ENCODE data around the gene OTUB1. TPM values are rescaled to one million over a fixed set of nuclear protein-coding genes. Genes with fewer than 3 reads are reported as not detected.
A peak's percentile ranks its signal among the peaks of the same experiment; 100 is the strongest.
"Not testable (repeated sequence)": the region's sequence is repeated elsewhere in the genome, so short reads cannot be mapped to it uniquely, and the experiment has no call there.

The OTUB1 gene
- total RNA-seq, 3 donors from 2014 or later = 98.0 to 103 (median 101) TPM

- Mint-ChIP-seq H3K36me3 (ENCODE audit: insufficient read depth) (no peaks in the 10 kb centered on the region), H3K9me3 (no peaks in the 10 kb centered on the region), H3K4me3 (no peak overlapping the region), H3K27me3 (ENCODE audit: low read depth) (no peaks in the 10 kb centered on the region), H3K4me1 (ENCODE audit: low read depth) (peaks cover 16% of the 10 kb centered on the region)
- DNase-seq (no peak), ATAC-seq (peak; percentile 57 to 59)
Measured at GRCh38 chr11:63961608-63962412, 24.4 kb upstream of the OTUB1 start.

- not testable (repeated sequence) for H3K9me3 Mint-ChIP-seq; H3K4me3 Mint-ChIP-seq; H3K36me3 Mint-ChIP-seq (ENCODE audit: insufficient read depth); DNase-seq; H3K27me3 Mint-ChIP-seq (ENCODE audit: low read depth); ATAC-seq
- peaks cover 14% of the 10 kb centered on the region for H3K4me1 Mint-ChIP-seq (ENCODE audit: low read depth)
Measured at GRCh38 chr11:63963895-63964294, 22.3 kb upstream of the OTUB1 start.

GRCh38 chr11:63966444-63966843, 19.8 kb upstream of the OTUB1 start:
- DNase-seq (no peak), ATAC-seq (no peak)
- H3K27me3 Mint-ChIP-seq (ENCODE audit: low read depth) = peaks cover 2% of the 10 kb centered on the region
- no peaks in the 10 kb centered on the region for H3K36me3 Mint-ChIP-seq (ENCODE audit: insufficient read depth)
- no peak overlapping the region for H3K4me3 Mint-ChIP-seq
- H3K4me1 Mint-ChIP-seq (ENCODE audit: low read depth) = peaks cover 5% of the 10 kb centered on the region
- no peaks in the 10 kb centered on the region for H3K9me3 Mint-ChIP-seq

- DNase-seq (no peak), ATAC-seq (no peak)
- H3K9me3 Mint-ChIP-seq = no peaks in the 10 kb centered on the region
- peaks cover 7% of the 10 kb centered on the region for H3K4me1 Mint-ChIP-seq (ENCODE audit: low read depth)
- no peak overlapping the region for H3K4me3 Mint-ChIP-seq
- H3K36me3 Mint-ChIP-seq (ENCODE audit: insufficient read depth) = peaks cover under 1% of the 10 kb centered on the region
- peaks cover 2% of the 10 kb centered on the region for H3K27me3 Mint-ChIP-seq (ENCODE audit: low read depth)
Measured at GRCh38 chr11:63969461-63969860, 16.8 kb upstream of the OTUB1 start.

- no peak overlapping the region for H3K4me3 Mint-ChIP-seq
- H3K9me3 Mint-ChIP-seq = no peaks in the 10 kb centered on the region
- H3K36me3 Mint-ChIP-seq (ENCODE audit: insufficient read depth) = peaks cover 4% of the 10 kb centered on the region
- ATAC-seq (no peak), DNase-seq (no peak)
- H3K27me3 Mint-ChIP-seq (ENCODE audit: low read depth) = peaks cover 2% of the 10 kb centered on the region
- H3K4me1 Mint-ChIP-seq (ENCODE audit: low read depth) = peaks cover 11% of the 10 kb centered on the region
Measured at GRCh38 chr11:63970902-63971301, 15.3 kb upstream of the OTUB1 start.

GRCh38 chr11:63973912-63974258, 12.4 kb upstream of the OTUB1 start:
- not testable (repeated sequence) for DNase-seq; ATAC-seq; H3K27me3 Mint-ChIP-seq (ENCODE audit: low read depth); H3K36me3 Mint-ChIP-seq (ENCODE audit: insufficient read depth); H3K9me3 Mint-ChIP-seq
- Mint-ChIP-seq H3K4me3 (peak overlapping the region; percentile 100), H3K4me1 (ENCODE audit: low read depth) (peaks cover 24% of the 10 kb centered on the region)

GRCh38 chr11:63974259-63975143, 11.7 kb upstream of the OTUB1 start, which contains the start of gene COX8A:
Gene COX8A (plus strand): TSS chr11:63974620. CDS start chr11:63974681, 61 bp downstream.
- Mint-ChIP-seq H3K9me3 (no peaks in the 10 kb centered on the region), H3K4me3 (peak within 1 kb of the TSS; percentile 100), H3K27me3 (ENCODE audit: low read depth) (peaks cover 2% of the 10 kb centered on the region), H3K36me3 (ENCODE audit: insufficient read depth) (peaks cover 8% of the 10 kb centered on the region), H3K4me1 (ENCODE audit: low read depth) (peaks cover 24% of the 10 kb centered on the region)
- ATAC-seq (peak; percentile 99), DNase-seq (peak; percentile 87)

GRCh38 chr11:63978551-63979239, 7.5 kb upstream of the OTUB1 start:
- DNase-seq (no peak), ATAC-seq (no peak)
- H3K27me3 Mint-ChIP-seq (ENCODE audit: low read depth) = no peaks in the 10 kb centered on the region
- H3K4me1 Mint-ChIP-seq (ENCODE audit: low read depth) = peaks cover 20% of the 10 kb centered on the region
- H3K9me3 Mint-ChIP-seq = no peaks in the 10 kb centered on the region
- H3K4me3 Mint-ChIP-seq = no peak overlapping the region
- peaks cover 8% of the 10 kb centered on the region for H3K36me3 Mint-ChIP-seq (ENCODE audit: insufficient read depth)

- Mint-ChIP-seq H3K36me3 (ENCODE audit: insufficient read depth) (peaks cover 8% of the 10 kb centered on the region), H3K4me1 (ENCODE audit: low read depth) (peaks cover 16% of the 10 kb centered on the region), H3K9me3 (no peaks in the 10 kb centered on the region), H3K4me3 (no peak overlapping the region), H3K27me3 (ENCODE audit: low read depth) (no peaks in the 10 kb centered on the region)
- DNase-seq (no peak), ATAC-seq (no peak)
Measured at GRCh38 chr11:63979426-63979825, 6.8 kb upstream of the OTUB1 start.

- peaks cover 15% of the 10 kb centered on the region for H3K36me3 Mint-ChIP-seq (ENCODE audit: insufficient read depth)
- H3K9me3 Mint-ChIP-seq = no peaks in the 10 kb centered on the region
- no peaks in the 10 kb centered on the region for H3K27me3 Mint-ChIP-seq (ENCODE audit: low read depth)
- H3K4me3 Mint-ChIP-seq = peak overlapping the region; percentile 98
- ATAC-seq (peak; percentile 83 to 86), DNase-seq (peak; percentile 46)
- peaks cover 28% of the 10 kb centered on the region for H3K4me1 Mint-ChIP-seq (ENCODE audit: low read depth)
Measured at GRCh38 chr11:63985812-63986155, 454 bp upstream of the OTUB1 start.

- DNase-seq (no peak), ATAC-seq (no peak)
- Mint-ChIP-seq H3K4me3 (peak overlapping the region; percentile 78), H3K9me3 (no peaks in the 10 kb centered on the region), H3K27me3 (ENCODE audit: low read depth) (no peaks in the 10 kb centered on the region), H3K36me3 (ENCODE audit: insufficient read depth) (peaks cover 20% of the 10 kb centered on the region), H3K4me1 (ENCODE audit: low read depth) (peaks cover 32% of the 10 kb centered on the region)
Measured at GRCh38 chr11:63986932-63987513, 785 bp downstream of the OTUB1 start.

- DNase-seq (no peak), ATAC-seq (no peak)
- H3K4me1 Mint-ChIP-seq (ENCODE audit: low read depth) = peaks cover 24% of the 10 kb centered on the region
- no peaks in the 10 kb centered on the region for H3K9me3 Mint-ChIP-seq
- no peak overlapping the region for H3K4me3 Mint-ChIP-seq
- peaks cover 33% of the 10 kb centered on the region for H3K36me3 Mint-ChIP-seq (ENCODE audit: insufficient read depth)
- H3K27me3 Mint-ChIP-seq (ENCODE audit: low read depth) = no peaks in the 10 kb centered on the region
Measured at GRCh38 chr11:63991558-63991957, 5.3 kb downstream of the OTUB1 start.

GRCh38 chr11:63993100-63993499, 6.9 kb downstream of the OTUB1 start:
- H3K9me3 Mint-ChIP-seq = no peaks in the 10 kb centered on the region
- H3K36me3 Mint-ChIP-seq (ENCODE audit: insufficient read depth) = peaks cover 36% of the 10 kb centered on the region
- DNase-seq = no peak
- no peak overlapping the region for H3K4me3 Mint-ChIP-seq
- ATAC-seq = no peak
- H3K27me3 Mint-ChIP-seq (ENCODE audit: low read depth) = no peaks in the 10 kb centered on the region
- peaks cover 14% of the 10 kb centered on the region for H3K4me1 Mint-ChIP-seq (ENCODE audit: low read depth)

- H3K4me1 Mint-ChIP-seq (ENCODE audit: low read depth) = peaks cover 8% of the 10 kb centered on the region
- no peak for ATAC-seq
- H3K36me3 Mint-ChIP-seq (ENCODE audit: insufficient read depth) = peaks cover 30% of the 10 kb centered on the region
Measured at GRCh38 chr11:63993993-63994392, 7.8 kb downstream of the OTUB1 start.

More at GRCh38 chr11:63993993-63994392, 7.8 kb downstream of the OTUB1 start:
- no peaks in the 10 kb centered on the region for H3K27me3 Mint-ChIP-seq (ENCODE audit: low read depth)
- no peak for DNase-seq
- H3K9me3 Mint-ChIP-seq = no peaks in the 10 kb centered on the region
- H3K4me3 Mint-ChIP-seq = no peak overlapping the region

All from activated T-cell treated with anti-CD3 and anti-CD28 coated beads, Interleukin-2, amount 50 U/mL, for 4 hours (primary cell).